ENCODE results near the gene GART. TPM values are rescaled to one million over a fixed set of nuclear protein-coding genes. Genes with fewer than 3 reads are reported as not detected.

GART gene
- total RNA-seq, 1 experiment from 2014 or later, result 132 TPM

GRCh38 chr21:33487996-33488395, 53.9 kb downstream of the GART start:
- Histone ChIP-seq H3K36me3 (ENCODE audit: control insufficient read depth, insufficient read depth, low read length) (no peaks in the 10 kb centered on the region), H3K27ac (ENCODE audit: low read length) (no peak overlapping the region), H3K4me3 (ENCODE audit: low read depth in 2 of 2, low read length in 2 of 2) (no peak overlapping the region), H3K27me3 (ENCODE audit: control insufficient read depth, insufficient read depth, low read length) (no peaks in the 10 kb centered on the region), H3K9me3 (ENCODE audit: control insufficient read depth, insufficient read depth, low read depth, low read length) (no peaks in the 10 kb centered on the region), H3K4me1 (ENCODE audit: control insufficient read depth, insufficient read depth, low read length) (no peaks in the 10 kb centered on the region)
- no TSS peak for BruUV-seq (replicated peaks)
- ATAC-seq (no peak), DNase-seq (ENCODE audit: low read depth, low spot score) (no peak)
- in situ Hi-C loops (cut with HindIII; ENCODE audit: low pct_unique_long_range_greater_than_20kb, low sequenced_read_pairs), result no loop called here
- no peak for TF ChIP-seq TCF7L2 (IDR thresholded peaks at IDR 0.05; ENCODE audit: low read depth, low read length)
- TF ChIP-seq, protein P1, sequence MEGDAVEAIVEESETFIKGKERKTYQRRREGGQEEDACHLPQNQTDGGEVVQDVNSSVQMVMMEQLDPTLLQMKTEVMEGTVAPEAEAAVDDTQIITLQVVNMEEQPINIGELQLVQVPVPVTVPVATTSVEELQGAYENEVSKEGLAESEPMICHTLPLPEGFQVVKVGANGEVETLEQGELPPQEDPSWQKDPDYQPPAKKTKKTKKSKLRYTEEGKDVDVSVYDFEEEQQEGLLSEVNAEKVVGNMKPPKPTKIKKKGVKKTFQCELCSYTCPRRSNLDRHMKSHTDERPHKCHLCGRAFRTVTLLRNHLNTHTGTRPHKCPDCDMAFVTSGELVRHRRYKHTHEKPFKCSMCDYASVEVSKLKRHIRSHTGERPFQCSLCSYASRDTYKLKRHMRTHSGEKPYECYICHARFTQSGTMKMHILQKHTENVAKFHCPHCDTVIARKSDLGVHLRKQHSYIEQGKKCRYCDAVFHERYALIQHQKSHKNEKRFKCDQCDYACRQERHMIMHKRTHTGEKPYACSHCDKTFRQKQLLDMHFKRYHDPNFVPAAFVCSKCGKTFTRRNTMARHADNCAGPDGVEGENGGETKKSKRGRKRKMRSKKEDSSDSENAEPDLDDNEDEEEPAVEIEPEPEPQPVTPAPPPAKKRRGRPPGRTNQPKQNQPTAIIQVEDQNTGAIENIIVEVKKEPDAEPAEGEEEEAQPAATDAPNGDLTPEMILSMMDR (IDR thresholded peaks at IDR 0.05), result no peak
- no peak for TF ChIP-seq SIN3A (IDR thresholded peaks at IDR 0.05; ENCODE audit: borderline replicate concordance, insufficient read depth, low read depth, low read length)
- no peak for TF ChIP-seq REST (IDR thresholded peaks at IDR 0.05; ENCODE audit: insufficient read depth in 1 of 2, low read depth in 2 of 2, low read length in 1 of 2)
- no peak for TF ChIP-seq POLR2AphosphoS5 (IDR thresholded peaks at IDR 0.05; ENCODE audit: low read depth, low read length)
- POLR2A ChIA-PET, result no interaction called here
- CTCF ChIA-PET, result no interaction called here
- intact Hi-C loops (cut with micrococcal nuclease; ENCODE audit: unreplicated experiment), result no loop called here

- BruUV-seq (replicated peaks), result no TSS peak
- Histone ChIP-seq H3K9me3 (ENCODE audit: control insufficient read depth, insufficient read depth, low read depth, low read length) (no peaks in the 10 kb centered on the region), H3K27ac (ENCODE audit: low read length) (no peak overlapping the region), H3K27me3 (ENCODE audit: control insufficient read depth, insufficient read depth, low read length) (no peaks in the 10 kb centered on the region), H3K4me3 (ENCODE audit: low read depth in 2 of 2, low read length in 2 of 2) (no peak overlapping the region), H3K36me3 (ENCODE audit: control insufficient read depth, insufficient read depth, low read length) (no peaks in the 10 kb centered on the region; the same call in 1 of the 2 replicates), H3K4me1 (ENCODE audit: control insufficient read depth, insufficient read depth, low read length) (no peaks in the 10 kb centered on the region; the same call in 1 of the 2 replicates)
- TF ChIP-seq SIN3A (IDR thresholded peaks at IDR 0.05; ENCODE audit: borderline replicate concordance, insufficient read depth, low read depth, low read length), result no peak
- no peak for TF ChIP-seq TCF7L2 (IDR thresholded peaks at IDR 0.05; ENCODE audit: low read depth, low read length)
- ChIA-PET POLR2A (no interaction called here), CTCF (no interaction called here)
- DNase-seq (ENCODE audit: low read depth, low spot score), result no peak
- no peak for ATAC-seq
- intact Hi-C loops (cut with micrococcal nuclease; ENCODE audit: unreplicated experiment) (no loop called here), in situ Hi-C loops (cut with HindIII; ENCODE audit: low pct_unique_long_range_greater_than_20kb, low sequenced_read_pairs) (no loop called here)
Observed at GRCh38 chr21:33481314-33481943, 60.5 kb downstream of the GART start.

DNA sequence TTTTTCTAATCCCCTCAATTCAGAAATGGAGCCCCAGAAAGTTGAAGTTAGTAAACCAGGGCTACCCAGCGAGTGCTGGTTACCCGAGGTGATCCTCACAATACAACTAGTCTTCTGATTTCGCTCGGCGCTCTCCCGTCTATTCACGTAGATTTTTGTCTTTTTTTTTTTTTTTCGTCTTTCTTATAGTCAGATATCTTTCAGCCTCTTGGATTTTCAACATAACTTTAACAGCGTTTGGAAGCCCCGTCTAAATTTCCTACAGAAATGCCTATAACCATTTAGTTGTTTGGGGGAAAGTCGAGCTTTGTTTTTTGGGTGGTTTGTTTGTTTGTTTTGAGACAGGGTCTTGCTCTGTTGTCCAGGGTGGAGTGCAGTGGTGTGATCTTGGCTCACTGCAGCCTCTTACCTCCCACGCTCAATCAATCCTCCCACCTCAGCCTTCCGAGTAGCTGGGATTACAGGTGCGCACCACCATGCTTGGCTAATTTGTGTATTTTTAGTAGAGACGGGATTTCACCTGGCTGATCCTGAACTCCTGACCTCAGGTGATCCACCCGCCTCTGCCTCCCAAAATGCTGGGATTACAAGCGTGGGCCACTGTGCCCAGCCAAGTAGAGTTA, 61.3 kb downstream of the GART start:
- in situ Hi-C loops (cut with HindIII; ENCODE audit: low pct_unique_long_range_greater_than_20kb, low sequenced_read_pairs) (no loop called here), intact Hi-C loops (cut with micrococcal nuclease; ENCODE audit: unreplicated experiment) (no loop called here)
- H3K36me3 ChIP-seq (ENCODE audit: control insufficient read depth, insufficient read depth, low read length), result no peaks in the 10 kb centered on the region; the same call in 1 of the 2 replicates
- BruUV-seq (replicated peaks), result TSS peak; percentile 86
- no peaks in the 10 kb centered on the region for H3K9me3 ChIP-seq (ENCODE audit: control insufficient read depth, insufficient read depth, low read depth, low read length)
- no peak for DNase-seq (ENCODE audit: low read depth, low spot score)
- TF ChIP-seq TCF7L2 (IDR thresholded peaks at IDR 0.05; ENCODE audit: low read depth, low read length) (no peak), REST (IDR thresholded peaks at IDR 0.05; ENCODE audit: insufficient read depth in 1 of 2, low read depth in 2 of 2, low read length in 1 of 2) (no peak), POLR2AphosphoS5 (IDR thresholded peaks at IDR 0.05; ENCODE audit: low read depth, low read length) (no peak), SIN3A (IDR thresholded peaks at IDR 0.05; ENCODE audit: borderline replicate concordance, insufficient read depth, low read depth, low read length) (no peak)
- TF ChIP-seq, protein P1 (IDR thresholded peaks at IDR 0.05), result no peak
- H3K4me1 ChIP-seq (ENCODE audit: control insufficient read depth, insufficient read depth, low read length), result no peaks in the 10 kb centered on the region; the same call in 1 of the 2 replicates
- ChIA-PET CTCF (interaction anchor here (0.6 kb wide), 1 partner anchor 156 kb away, joined by 3 read pairs; the partner anchor contains the start of gene IFNAR1), POLR2A (interaction anchor here (0.9 kb wide), 1 partner anchor 11 kb away, joined by 6 read pairs; the partner anchor contains the start of gene DNAJC28)
- no peak for ATAC-seq
- no peaks in the 10 kb centered on the region for H3K27me3 ChIP-seq (ENCODE audit: control insufficient read depth, insufficient read depth, low read length)
- peak overlapping the region; percentile 84 for H3K27ac ChIP-seq (ENCODE audit: low read length)
- peak overlapping the region; percentile 80 for H3K4me3 ChIP-seq (ENCODE audit: low read depth in 2 of 2, low read length in 2 of 2)

Data from Panc1 (cell line).